ENCODE results near the gene C5orf58.

- no peak for TF ChIP-seq ISL1 (CRISPR knock-in tag; IDR thresholded peaks at IDR 0.05)
- TF ChIP-seq ARNTL (CRISPR knock-in tag; IDR thresholded peaks at IDR 0.05; ENCODE audit: borderline replicate concordance, low read depth), result no peak
- no peak for TF ChIP-seq ZC3H10 (CRISPR knock-in tag; IDR thresholded peaks at IDR 0.05)
Measured at GRCh38 chr5:170202117-170202516, 30.7 kb upstream of the C5orf58 start.
